Panc1 (cell line): ENCODE data around the gene CCR5AS.

Source experiments
- ATAC-seq: fragments of 200-7000 bp; cut with Tn5 transposase; 2 replicates; pipeline ENCODE4 v1.9.1; 2020; ENCODE audit warnings: mild to moderate bottlenecking, moderate library complexity
- BruUV-seq: library from RNA; stranded (reverse); fragments of 400-500 nt; replicated peaks from 2 replicates; lab custom pipeline; 2021; lab: Mats Ljungman, UMichigan
- CTCF ChIA-PET: fragments of 300-600 bp; sonication (Branson Sonifier 250); formaldehyde crosslinking; loops from one replicate; lab custom pipeline; 2022; ENCODE audit warnings: antibody characterized with exemption; lab: Charles Lee
- POLR2A ChIA-PET: fragments of 300-600 bp; sonication (Branson Sonifier 250); formaldehyde crosslinking; loops from one replicate; lab custom pipeline; 2022; ENCODE audit warnings: antibody characterized with exemption; lab: Charles Lee
- DNase-seq: peaks from one replicate; pipeline ENCODE4 v3.0.0-alpha.2; 2010; ENCODE audit warnings: low read depth, low spot score
- H3K27ac ChIP-seq: 2 replicates; pipeline ENCODE4 v1.5.1; 2011; ENCODE audit warnings: mild to moderate bottlenecking, low read length, inconsistent platforms
- H3K27me3 ChIP-seq: fragments of 200-500 bp; sonication (Bioruptor generic); 2 replicates; pipeline ENCODE4 v1.6.0; 2014; ENCODE audit warnings: low read length, inconsistent platforms; ENCODE audit not compliant: control insufficient read depth, insufficient read depth
- H3K36me3 ChIP-seq: fragments of 200-500 bp; sonication (Bioruptor generic); 2 replicates; pipeline ENCODE4 v1.5.1; 2014; ENCODE audit warnings: inconsistent platforms, mild to moderate bottlenecking, low read length, moderate library complexity; ENCODE audit not compliant: control insufficient read depth, insufficient read depth
- H3K4me1 ChIP-seq: 2 replicates; pipeline ENCODE4 v1.5.1; 2011; ENCODE audit warnings: inconsistent platforms, mild to moderate bottlenecking, low read length, moderate library complexity; ENCODE audit not compliant: control insufficient read depth, insufficient read depth
- H3K4me3 ChIP-seq, 2 experiments: 2 replicates each; pipeline ENCODE4 v1.5.1; 2011 to 2012; ENCODE audit warnings: low read depth in 2 of 2, low read length in 2 of 2, mild to moderate bottlenecking in 2 of 2, inconsistent platforms in 1 of 2, moderate library complexity in 1 of 2
- H3K9me3 ChIP-seq: fragments of 200-500 bp; sonication (Bioruptor generic); 2 replicates; pipeline ENCODE4 v1.5.1; 2014; ENCODE audit warnings: low read depth, mild to moderate bottlenecking, inconsistent platforms, low read length, moderate library complexity; ENCODE audit not compliant: control insufficient read depth, insufficient read depth
- POLR2AphosphoS5 ChIP-seq: IDR thresholded peaks from 2 replicates; pipeline ENCODE4 v1.6.1; 2012; ENCODE audit warnings: mild to moderate bottlenecking, low read depth, low read length, moderate library complexity
- SIN3A ChIP-seq: IDR thresholded peaks from 2 replicates; pipeline ENCODE4 v1.6.1; 2012; ENCODE audit warnings: low read depth, mild to moderate bottlenecking, low read length, moderate library complexity, borderline replicate concordance; ENCODE audit not compliant: insufficient read depth
- TCF7L2 ChIP-seq: IDR thresholded peaks from 2 replicates; pipeline ENCODE4 v1.6.1; 2011; ENCODE audit warnings: mild to moderate bottlenecking, low read depth, low read length, inconsistent platforms
- in situ Hi-C: cut with HindIII; loops from 2 replicates; pipeline ENCODE4 v1.10.0; 2016; ENCODE audit warnings: low sequenced_read_pairs, low pct_unique_long_range_greater_than_20kb
- intact Hi-C: fragments of 100-400 bp; cut with micrococcal nuclease; formaldehyde crosslinking; loops from one replicate; pipeline ENCODE4 v1.10.0; 2022; ENCODE audit not compliant: unreplicated experiment
- TF ChIP-seq, protein P1 (sequence below), 2 experiments: IDR thresholded peaks; 2 replicates each; pipeline ENCODE4 v1.6.1; 2011 to 2012; ENCODE audit warnings: low read depth in 2 of 2, control low read depth in 1 of 2, low read length in 1 of 2, mild to moderate bottlenecking in 1 of 2, moderate library complexity in 1 of 2; ENCODE audit not compliant: insufficient read depth in 1 of 2
- TF ChIP-seq, protein P2 (sequence below): fragments of 450-650 bp; IDR thresholded peaks from 2 replicates; pipeline ENCODE4 v1.5.1; 2017; ENCODE audit warnings: mild to moderate bottlenecking

CCR5AS gene

DNA sequence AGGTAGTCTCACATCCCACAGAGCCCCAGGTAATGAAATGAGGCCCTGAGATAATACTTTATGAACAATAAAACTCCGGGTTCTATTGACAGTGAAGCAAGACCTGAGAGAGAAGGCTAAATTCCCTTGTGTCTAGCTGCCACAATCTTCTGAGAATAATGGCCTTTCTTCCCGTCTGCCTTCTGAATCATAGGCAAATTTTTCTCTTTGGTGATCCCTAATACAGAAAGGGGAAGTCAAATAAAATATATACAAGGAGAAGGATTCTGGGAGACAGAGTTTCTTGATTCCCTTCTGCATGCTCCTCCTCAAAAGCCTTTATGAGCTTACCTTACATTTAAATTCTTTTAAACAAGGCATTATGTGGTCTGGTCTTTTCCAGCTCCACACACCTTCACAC, 82.8 kb downstream of the CCR5AS start:
- Histone ChIP-seq H3K4me1 (no peaks in the 10 kb centered on the region), H3K36me3 (no peaks in the 10 kb centered on the region), H3K27ac (no peak overlapping the region), H3K4me3 (no peak overlapping the region), H3K9me3 (no peaks in the 10 kb centered on the region), H3K27me3 (no peaks in the 10 kb centered on the region)
- no peak for DNase-seq
- ChIA-PET CTCF (no interaction called here), POLR2A (no interaction called here)
- intact Hi-C loops, result no loop called here
- in situ Hi-C loops, result no loop called here
- no peak for ATAC-seq
- BruUV-seq, result no TSS peak
- TF ChIP-seq, protein P1, sequence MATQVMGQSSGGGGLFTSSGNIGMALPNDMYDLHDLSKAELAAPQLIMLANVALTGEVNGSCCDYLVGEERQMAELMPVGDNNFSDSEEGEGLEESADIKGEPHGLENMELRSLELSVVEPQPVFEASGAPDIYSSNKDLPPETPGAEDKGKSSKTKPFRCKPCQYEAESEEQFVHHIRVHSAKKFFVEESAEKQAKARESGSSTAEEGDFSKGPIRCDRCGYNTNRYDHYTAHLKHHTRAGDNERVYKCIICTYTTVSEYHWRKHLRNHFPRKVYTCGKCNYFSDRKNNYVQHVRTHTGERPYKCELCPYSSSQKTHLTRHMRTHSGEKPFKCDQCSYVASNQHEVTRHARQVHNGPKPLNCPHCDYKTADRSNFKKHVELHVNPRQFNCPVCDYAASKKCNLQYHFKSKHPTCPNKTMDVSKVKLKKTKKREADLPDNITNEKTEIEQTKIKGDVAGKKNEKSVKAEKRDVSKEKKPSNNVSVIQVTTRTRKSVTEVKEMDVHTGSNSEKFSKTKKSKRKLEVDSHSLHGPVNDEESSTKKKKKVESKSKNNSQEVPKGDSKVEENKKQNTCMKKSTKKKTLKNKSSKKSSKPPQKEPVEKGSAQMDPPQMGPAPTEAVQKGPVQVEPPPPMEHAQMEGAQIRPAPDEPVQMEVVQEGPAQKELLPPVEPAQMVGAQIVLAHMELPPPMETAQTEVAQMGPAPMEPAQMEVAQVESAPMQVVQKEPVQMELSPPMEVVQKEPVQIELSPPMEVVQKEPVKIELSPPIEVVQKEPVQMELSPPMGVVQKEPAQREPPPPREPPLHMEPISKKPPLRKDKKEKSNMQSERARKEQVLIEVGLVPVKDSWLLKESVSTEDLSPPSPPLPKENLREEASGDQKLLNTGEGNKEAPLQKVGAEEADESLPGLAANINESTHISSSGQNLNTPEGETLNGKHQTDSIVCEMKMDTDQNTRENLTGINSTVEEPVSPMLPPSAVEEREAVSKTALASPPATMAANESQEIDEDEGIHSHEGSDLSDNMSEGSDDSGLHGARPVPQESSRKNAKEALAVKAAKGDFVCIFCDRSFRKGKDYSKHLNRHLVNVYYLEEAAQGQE (IDR thresholded peaks at IDR 0.05; ENCODE audit: insufficient read depth in 1 of 2, low read depth in 2 of 2, low read length in 1 of 2), result no peak
- TF ChIP-seq POLR2AphosphoS5, result no peak
- TF ChIP-seq, protein P2, sequence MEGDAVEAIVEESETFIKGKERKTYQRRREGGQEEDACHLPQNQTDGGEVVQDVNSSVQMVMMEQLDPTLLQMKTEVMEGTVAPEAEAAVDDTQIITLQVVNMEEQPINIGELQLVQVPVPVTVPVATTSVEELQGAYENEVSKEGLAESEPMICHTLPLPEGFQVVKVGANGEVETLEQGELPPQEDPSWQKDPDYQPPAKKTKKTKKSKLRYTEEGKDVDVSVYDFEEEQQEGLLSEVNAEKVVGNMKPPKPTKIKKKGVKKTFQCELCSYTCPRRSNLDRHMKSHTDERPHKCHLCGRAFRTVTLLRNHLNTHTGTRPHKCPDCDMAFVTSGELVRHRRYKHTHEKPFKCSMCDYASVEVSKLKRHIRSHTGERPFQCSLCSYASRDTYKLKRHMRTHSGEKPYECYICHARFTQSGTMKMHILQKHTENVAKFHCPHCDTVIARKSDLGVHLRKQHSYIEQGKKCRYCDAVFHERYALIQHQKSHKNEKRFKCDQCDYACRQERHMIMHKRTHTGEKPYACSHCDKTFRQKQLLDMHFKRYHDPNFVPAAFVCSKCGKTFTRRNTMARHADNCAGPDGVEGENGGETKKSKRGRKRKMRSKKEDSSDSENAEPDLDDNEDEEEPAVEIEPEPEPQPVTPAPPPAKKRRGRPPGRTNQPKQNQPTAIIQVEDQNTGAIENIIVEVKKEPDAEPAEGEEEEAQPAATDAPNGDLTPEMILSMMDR, result no peak
- no peak for TF ChIP-seq SIN3A
- no peak for TF ChIP-seq TCF7L2

- no TSS peak for BruUV-seq
Observed at GRCh38 chr3:46321461-46322104, 85.3 kb downstream of the CCR5AS start.

More at GRCh38 chr3:46321461-46322104, 85.3 kb downstream of the CCR5AS start:
- TF ChIP-seq POLR2AphosphoS5 (no peak), TCF7L2 (no peak), SIN3A (no peak)
- TF ChIP-seq, protein P2, result no peak
- in situ Hi-C loops (no loop called here), intact Hi-C loops (no loop called here)
- DNase-seq, result no peak
- ChIA-PET CTCF (no interaction called here), POLR2A (no interaction called here)
- Histone ChIP-seq H3K27me3 (no peaks in the 10 kb centered on the region), H3K4me3 (no peak overlapping the region), H3K36me3 (no peaks in the 10 kb centered on the region), H3K4me1 (no peaks in the 10 kb centered on the region), H3K27ac (no peak overlapping the region), H3K9me3 (no peaks in the 10 kb centered on the region)
- no peak for ATAC-seq
